SU-DHL-6 (cell line): ENCODE results near the gene PLEKHA8.

Experiments used
- H2AFZ ChIP-seq: fragments of 200-600 bp; sonication (generic); 2 replicates; pipeline ENCODE4 v1.6.1; 2014; ENCODE audit warnings: low read depth, mild to moderate bottlenecking, moderate library complexity, mixed read lengths, antibody characterized with exemption, low read length; ENCODE audit not compliant: severe bottlenecking
- H3F3A ChIP-seq: fragments of 200-600 bp; shearing (Covaris generic); 2 replicates; pipeline ENCODE4 v1.6.0; 2016; ENCODE audit warnings: antibody characterized with exemption, mild to moderate bottlenecking; ENCODE audit not compliant: insufficient read depth
- H3K27ac ChIP-seq: fragments of 200-600 bp; sonication (generic); 2 replicates; pipeline ENCODE4 v1.5.1; 2016; ENCODE audit warnings: low read depth, mild to moderate bottlenecking, low read length, moderate library complexity, mixed read lengths
- H3K27me3 ChIP-seq: fragments of 200-600 bp; sonication (generic), shearing (Covaris generic); 2 replicates; pipeline ENCODE4 v1.6.0; 2014; ENCODE audit warnings: mild to moderate bottlenecking, low read length
- H3K36me3 ChIP-seq: fragments of 200-600 bp; sonication (generic); 2 replicates; pipeline ENCODE4 v1.6.1; 2014; ENCODE audit warnings: mild to moderate bottlenecking, low read length, mixed read lengths
- H3K4me2 ChIP-seq: fragments of 300-600, 200-600 bp; shearing (Covaris generic), sonication (generic); 2 replicates; pipeline ENCODE4 v1.6.0; 2014; ENCODE audit warnings: low read length, low read depth, mild to moderate bottlenecking; ENCODE audit not compliant: poor library complexity, severe bottlenecking
- H3K4me3 ChIP-seq: fragments of 200-600 bp; sonication (generic); 2 replicates; pipeline ENCODE4 v1.5.1; 2014; ENCODE audit warnings: antibody characterized with exemption, low read length, mild to moderate bottlenecking, mixed read lengths; ENCODE audit not compliant: insufficient read depth, poor library complexity, severe bottlenecking
- H3K79me2 ChIP-seq: fragments of 200-600 bp; sonication (generic); 2 replicates; pipeline ENCODE4 v1.6.1; 2014; ENCODE audit warnings: mild to moderate bottlenecking, low read length, moderate library complexity; ENCODE audit not compliant: insufficient read depth
- H3K9ac ChIP-seq: fragments of 200-600 bp; sonication (generic); 2 replicates; pipeline ENCODE4 v1.7.0; 2014; ENCODE audit warnings: mild to moderate bottlenecking, low read length
- H3K9me2 ChIP-seq: fragments of 200-600 bp; sonication (generic); replicated peaks from 2 replicates; pipeline ENCODE4 v1.6.1; 2014; ENCODE audit warnings: low read length; ENCODE audit not compliant: insufficient read depth
- H3K9me3 ChIP-seq: fragments of 200-600 bp; sonication (generic); 2 replicates; pipeline ENCODE4 v1.6.1; 2014; ENCODE audit warnings: low read length, mixed read lengths; ENCODE audit not compliant: insufficient read depth
- H4K20me1 ChIP-seq: fragments of 200-600 bp; sonication (generic); 2 replicates; pipeline ENCODE4 v1.6.1; 2014; ENCODE audit warnings: low read depth, mild to moderate bottlenecking, antibody characterized with exemption, low read length, moderate library complexity, mixed read lengths
- EZH2phosphoT487 ChIP-seq: fragments of 200-600 bp; sonication (generic), shearing (Covaris generic); conservative IDR thresholded peaks from 2 replicates; pipeline ENCODE4 v1.6.1; 2018; ENCODE audit warnings: mild to moderate bottlenecking, antibody characterized with exemption, low read length, moderate library complexity, mixed read lengths
- TF ChIP-seq, protein P1 (sequence below): fragments of 200-600 bp; sonication (generic); IDR thresholded peaks from one replicate; pipeline ENCODE4 v1.5.1; 2017; ENCODE audit warnings: antibody characterized with exemption, mild to moderate bottlenecking, low read length, moderate library complexity; ENCODE audit not compliant: insufficient read depth, poor library complexity, severe bottlenecking

Gene PLEKHA8

DNA sequence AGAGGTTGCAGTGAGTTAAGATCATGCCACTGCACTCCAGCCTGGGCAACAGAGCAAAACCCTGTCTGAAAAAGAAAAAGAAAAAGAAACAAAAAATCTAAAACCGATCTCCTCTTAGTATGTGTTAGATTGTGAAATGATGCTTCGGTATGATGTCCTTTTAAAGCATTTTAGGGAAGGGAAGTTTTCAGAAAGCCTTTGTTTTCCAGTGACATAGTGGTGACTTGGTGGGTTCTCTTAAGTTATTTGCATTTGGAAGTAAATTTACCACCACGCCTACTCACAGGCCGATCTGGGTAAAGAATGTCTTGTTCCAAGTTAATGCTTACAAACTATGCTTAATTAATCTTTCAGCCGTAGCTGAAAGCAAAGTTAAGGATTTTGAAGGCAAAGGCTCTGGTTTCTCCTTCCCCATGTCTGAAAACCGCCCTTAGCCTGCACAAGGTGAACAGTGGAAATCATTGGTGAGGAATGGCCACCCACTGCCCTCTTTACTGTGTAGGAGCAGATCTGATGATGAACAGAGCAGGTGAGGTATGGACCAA, 117.3 kb downstream of the PLEKHA8 start:
- no peak overlapping the region for H3K9ac ChIP-seq
- no peak overlapping the region for H2AFZ ChIP-seq
- H3K4me3 ChIP-seq = no peak overlapping the region

DNA sequence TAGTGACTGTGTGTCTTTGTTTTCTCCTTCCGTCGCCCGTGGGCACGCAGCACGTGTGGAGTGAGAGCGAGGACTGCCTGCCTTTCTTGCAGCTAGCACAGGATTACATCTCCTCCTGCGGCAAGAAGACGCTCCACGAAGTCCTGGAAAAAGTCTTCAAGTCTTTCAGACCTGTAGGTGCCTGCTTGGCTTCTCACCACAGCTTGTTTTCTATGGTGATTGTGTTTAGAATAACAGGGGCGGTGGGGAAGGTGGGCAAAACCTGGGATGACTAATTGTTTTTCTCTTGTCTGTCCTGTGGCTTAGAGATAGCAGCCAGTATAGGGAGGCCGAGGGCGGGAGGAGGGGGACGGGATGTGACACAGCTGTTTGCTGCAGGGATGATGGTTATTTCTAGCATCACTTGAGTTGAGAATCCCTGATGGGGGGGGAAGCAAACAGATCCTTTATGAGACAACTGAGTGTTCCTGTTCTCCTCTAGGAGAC, 118.0 kb downstream of the PLEKHA8 start:
- Histone ChIP-seq H3F3A (no peaks in the 10 kb centered on the region), H4K20me1 (no peaks in the 10 kb centered on the region), H3K27ac (no peak overlapping the region), H3K9me2 (no peaks in the 10 kb centered on the region), H2AFZ (no peak overlapping the region), H3K4me2 (no peak overlapping the region), H3K36me3 (no peaks in the 10 kb centered on the region), H3K4me3 (no peak overlapping the region), H3K27me3 (no peaks in the 10 kb centered on the region), H3K9me3 (no peaks in the 10 kb centered on the region), H3K9ac (no peak overlapping the region), H3K79me2 (no peaks in the 10 kb centered on the region)
- TF ChIP-seq, protein P1, sequence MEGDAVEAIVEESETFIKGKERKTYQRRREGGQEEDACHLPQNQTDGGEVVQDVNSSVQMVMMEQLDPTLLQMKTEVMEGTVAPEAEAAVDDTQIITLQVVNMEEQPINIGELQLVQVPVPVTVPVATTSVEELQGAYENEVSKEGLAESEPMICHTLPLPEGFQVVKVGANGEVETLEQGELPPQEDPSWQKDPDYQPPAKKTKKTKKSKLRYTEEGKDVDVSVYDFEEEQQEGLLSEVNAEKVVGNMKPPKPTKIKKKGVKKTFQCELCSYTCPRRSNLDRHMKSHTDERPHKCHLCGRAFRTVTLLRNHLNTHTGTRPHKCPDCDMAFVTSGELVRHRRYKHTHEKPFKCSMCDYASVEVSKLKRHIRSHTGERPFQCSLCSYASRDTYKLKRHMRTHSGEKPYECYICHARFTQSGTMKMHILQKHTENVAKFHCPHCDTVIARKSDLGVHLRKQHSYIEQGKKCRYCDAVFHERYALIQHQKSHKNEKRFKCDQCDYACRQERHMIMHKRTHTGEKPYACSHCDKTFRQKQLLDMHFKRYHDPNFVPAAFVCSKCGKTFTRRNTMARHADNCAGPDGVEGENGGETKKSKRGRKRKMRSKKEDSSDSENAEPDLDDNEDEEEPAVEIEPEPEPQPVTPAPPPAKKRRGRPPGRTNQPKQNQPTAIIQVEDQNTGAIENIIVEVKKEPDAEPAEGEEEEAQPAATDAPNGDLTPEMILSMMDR = no peak
- no peak for TF ChIP-seq EZH2phosphoT487

More for the DNA sequence above, 117.3 kb downstream of the PLEKHA8 start:
- no peaks in the 10 kb centered on the region for H3K9me2 ChIP-seq
- no peak overlapping the region for H3K27ac ChIP-seq
- TF ChIP-seq EZH2phosphoT487 = no peak
- TF ChIP-seq, protein P1 = no peak
- H3K79me2 ChIP-seq = no peaks in the 10 kb centered on the region
- H4K20me1 ChIP-seq = no peaks in the 10 kb centered on the region
- H3K36me3 ChIP-seq = no peaks in the 10 kb centered on the region
- no peaks in the 10 kb centered on the region for H3F3A ChIP-seq
- no peaks in the 10 kb centered on the region for H3K27me3 ChIP-seq
- no peaks in the 10 kb centered on the region for H3K9me3 ChIP-seq
- no peak overlapping the region for H3K4me2 ChIP-seq

DNA sequence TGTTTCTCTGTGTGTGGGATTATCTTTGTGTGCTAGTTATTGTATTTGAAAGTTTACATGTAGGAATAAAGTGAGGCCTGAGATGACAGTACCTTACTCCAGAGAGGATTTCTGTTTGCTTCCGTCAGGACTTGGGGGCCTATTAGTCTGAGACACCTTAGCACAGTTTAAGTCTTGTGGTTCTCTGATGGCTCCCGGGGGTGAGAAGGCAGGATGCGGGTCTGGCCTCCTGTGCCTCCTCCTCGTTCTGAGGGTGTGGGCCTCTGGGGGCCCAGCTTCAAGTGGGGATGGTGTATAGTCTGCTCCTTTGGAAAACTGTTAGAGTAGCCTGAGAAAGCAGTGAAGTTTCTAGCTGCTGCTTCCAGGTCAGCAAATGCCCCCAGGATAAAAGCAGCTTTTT, 119.0 kb downstream of the PLEKHA8 start:
- TF ChIP-seq, protein P1 = no peak
- TF ChIP-seq EZH2phosphoT487 = no peak
- no peaks in the 10 kb centered on the region for H4K20me1 ChIP-seq
- H3K4me2 ChIP-seq = no peak overlapping the region
- H3K9me2 ChIP-seq = no peaks in the 10 kb centered on the region
- H3K27me3 ChIP-seq = no peaks in the 10 kb centered on the region
- no peaks in the 10 kb centered on the region for H3K36me3 ChIP-seq
- H3F3A ChIP-seq = no peaks in the 10 kb centered on the region
- H3K4me3 ChIP-seq = no peak overlapping the region
- no peak overlapping the region for H2AFZ ChIP-seq
- H3K79me2 ChIP-seq = no peaks in the 10 kb centered on the region
- H3K27ac ChIP-seq = no peak overlapping the region
- H3K9ac ChIP-seq = no peak overlapping the region
- no peaks in the 10 kb centered on the region for H3K9me3 ChIP-seq
